Left hindlimb (tissue), 1 donor: Measurements from ENCODE around the gene FMNL3.

ENCODE experiments used
- DNase-seq: peaks from one replicate; pipeline ENCODE4 v3.0.0-alpha.2; 2018

FMNL3 gene

GRCh38 chr12:49588721-49589516 is 118.3 kb downstream of the FMNL3 start:
- DNase-seq: no peak

GRCh38 chr12:49588281-49588680 is 118.9 kb downstream of the FMNL3 start:
- DNase-seq: no peak

- DNase-seq: no peak
These were observed 119.9 kb downstream of the FMNL3 start for GRCh38 chr12:49587174-49587908.
